ENCODE results near the gene ZNF675.

- TF ChIP-seq POLR2A (IDR thresholded peaks at IDR 0.05) (no peak), CTCF (IDR thresholded peaks at IDR 0.05) (no peak)
Observed at GRCh38 chr19:23698711-23699520, 11.9 kb upstream of the ZNF675 start.
